Measurements from ENCODE around the gene CABLES2. TPM values are rescaled to one million over a fixed set of nuclear protein-coding genes. Genes with fewer than 3 reads are reported as not detected.

Gene CABLES2
- total RNA-seq, 3 donors from 2014 or later: 6.1 to 7.9 (median 6.9) TPM

- H3K27me3 Mint-ChIP-seq (ENCODE audit: low read depth): no peaks in the 10 kb centered on the region
- H3K4me3 Mint-ChIP-seq: no peak overlapping the region
- peaks cover 5% of the 10 kb centered on the region for H3K36me3 Mint-ChIP-seq (ENCODE audit: insufficient read depth)
- ATAC-seq (no peak), DNase-seq (no peak)
- no peaks in the 10 kb centered on the region for H3K9me3 Mint-ChIP-seq
- no peaks in the 10 kb centered on the region for H3K4me1 Mint-ChIP-seq (ENCODE audit: low read depth)
These were observed 11.5 kb downstream of the CABLES2 start for GRCh38 chr20:62395311-62396242.

GRCh38 chr20:62394248-62395245 is 12.5 kb downstream of the CABLES2 start:
- no peak for ATAC-seq
- peaks cover 5% of the 10 kb centered on the region for H3K4me1 Mint-ChIP-seq (ENCODE audit: low read depth)
- no peak for DNase-seq
- H3K27me3 Mint-ChIP-seq (ENCODE audit: low read depth): no peaks in the 10 kb centered on the region
- peaks cover 12% of the 10 kb centered on the region for H3K36me3 Mint-ChIP-seq (ENCODE audit: insufficient read depth)
- H3K4me3 Mint-ChIP-seq: no peak overlapping the region
- no peaks in the 10 kb centered on the region for H3K9me3 Mint-ChIP-seq

GRCh38 chr20:62393830-62394229 is 13.3 kb downstream of the CABLES2 start:
- Mint-ChIP-seq H3K36me3 (ENCODE audit: insufficient read depth) (peaks cover 17% of the 10 kb centered on the region), H3K4me1 (ENCODE audit: low read depth) (peaks cover 10% of the 10 kb centered on the region)
- ATAC-seq: no peak

GRCh38 chr20:62393335-62393665 is 13.8 kb downstream of the CABLES2 start:
- H3K9me3 Mint-ChIP-seq: no peaks in the 10 kb centered on the region
- no peak for ATAC-seq
- no peak for DNase-seq
- H3K4me1 Mint-ChIP-seq (ENCODE audit: low read depth): peaks cover 15% of the 10 kb centered on the region
- H3K36me3 Mint-ChIP-seq (ENCODE audit: insufficient read depth): peaks cover 22% of the 10 kb centered on the region
- no peak overlapping the region for H3K4me3 Mint-ChIP-seq
- no peaks in the 10 kb centered on the region for H3K27me3 Mint-ChIP-seq (ENCODE audit: low read depth)

More at GRCh38 chr20:62393830-62394229, 13.3 kb downstream of the CABLES2 start:
- H3K9me3 Mint-ChIP-seq: no peaks in the 10 kb centered on the region
- no peaks in the 10 kb centered on the region for H3K27me3 Mint-ChIP-seq (ENCODE audit: low read depth)
- DNase-seq: no peak
- H3K4me3 Mint-ChIP-seq: no peak overlapping the region

- no peaks in the 10 kb centered on the region for H3K9me3 Mint-ChIP-seq
- ATAC-seq (no peak), DNase-seq (no peak)
- no peak overlapping the region for H3K4me3 Mint-ChIP-seq
- no peaks in the 10 kb centered on the region for H3K27me3 Mint-ChIP-seq (ENCODE audit: low read depth)
- peaks cover 20% of the 10 kb centered on the region for H3K4me1 Mint-ChIP-seq (ENCODE audit: low read depth)
- H3K36me3 Mint-ChIP-seq (ENCODE audit: insufficient read depth): peaks cover 28% of the 10 kb centered on the region
These were observed 14.3 kb downstream of the CABLES2 start for GRCh38 chr20:62392621-62393334.

GRCh38 chr20:62392077-62392418 is 15.0 kb downstream of the CABLES2 start:
- peaks cover 24% of the 10 kb centered on the region for H3K4me1 Mint-ChIP-seq (ENCODE audit: low read depth)

GRCh38 chr20:62391165-62392076 is 15.7 kb downstream of the CABLES2 start:
- DNase-seq (no peak), ATAC-seq (no peak)
- H3K27me3 Mint-ChIP-seq (ENCODE audit: low read depth): no peaks in the 10 kb centered on the region
- no peak overlapping the region for H3K4me3 Mint-ChIP-seq
- peaks cover 28% of the 10 kb centered on the region for H3K36me3 Mint-ChIP-seq (ENCODE audit: insufficient read depth)
- peaks cover 24% of the 10 kb centered on the region for H3K4me1 Mint-ChIP-seq (ENCODE audit: low read depth)
- H3K9me3 Mint-ChIP-seq: no peaks in the 10 kb centered on the region

More at GRCh38 chr20:62392077-62392418, 15.0 kb downstream of the CABLES2 start:
- DNase-seq (no peak), ATAC-seq (no peak)
- Mint-ChIP-seq H3K9me3 (no peaks in the 10 kb centered on the region), H3K27me3 (ENCODE audit: low read depth) (no peaks in the 10 kb centered on the region), H3K36me3 (ENCODE audit: insufficient read depth) (peaks cover 28% of the 10 kb centered on the region), H3K4me3 (no peak overlapping the region)

- ATAC-seq (no peak), DNase-seq (no peak)
- no peaks in the 10 kb centered on the region for H3K27me3 Mint-ChIP-seq (ENCODE audit: low read depth)
- H3K36me3 Mint-ChIP-seq (ENCODE audit: insufficient read depth): peaks cover 28% of the 10 kb centered on the region
- peaks cover 29% of the 10 kb centered on the region for H3K4me1 Mint-ChIP-seq (ENCODE audit: low read depth)
- no peaks in the 10 kb centered on the region for H3K9me3 Mint-ChIP-seq
- no peak overlapping the region for H3K4me3 Mint-ChIP-seq
These were observed 16.5 kb downstream of the CABLES2 start for GRCh38 chr20:62390317-62391164.

GRCh38 chr20:62389601-62390087 is 17.4 kb downstream of the CABLES2 start:
- no peaks in the 10 kb centered on the region for H3K9me3 Mint-ChIP-seq
- DNase-seq (no peak), ATAC-seq (no peak)
- H3K4me1 Mint-ChIP-seq (ENCODE audit: low read depth): peaks cover 36% of the 10 kb centered on the region
- no peak overlapping the region for H3K4me3 Mint-ChIP-seq
- H3K36me3 Mint-ChIP-seq (ENCODE audit: insufficient read depth): peaks cover 28% of the 10 kb centered on the region
- no peaks in the 10 kb centered on the region for H3K27me3 Mint-ChIP-seq (ENCODE audit: low read depth)

- peaks cover 38% of the 10 kb centered on the region for H3K4me1 Mint-ChIP-seq (ENCODE audit: low read depth)
- no peaks in the 10 kb centered on the region for H3K27me3 Mint-ChIP-seq (ENCODE audit: low read depth)
- peak overlapping the region; percentile 93 for H3K4me3 Mint-ChIP-seq
- no peaks in the 10 kb centered on the region for H3K9me3 Mint-ChIP-seq
- no peak for DNase-seq
- ATAC-seq: no peak
- peaks cover 28% of the 10 kb centered on the region for H3K36me3 Mint-ChIP-seq (ENCODE audit: insufficient read depth)
These were observed 18.1 kb downstream of the CABLES2 start for GRCh38 chr20:62388839-62389600.

- ATAC-seq (no peak), DNase-seq (peak; percentile 27)
- Mint-ChIP-seq H3K4me1 (ENCODE audit: low read depth) (peaks cover 40% of the 10 kb centered on the region), H3K36me3 (ENCODE audit: insufficient read depth) (peaks cover 28% of the 10 kb centered on the region), H3K9me3 (no peaks in the 10 kb centered on the region), H3K4me3 (peak overlapping the region; percentile 93), H3K27me3 (ENCODE audit: low read depth) (no peaks in the 10 kb centered on the region)
These were observed 19.0 kb downstream of the CABLES2 start for GRCh38 chr20:62387933-62388635.
